GM10266 (cell line): ENCODE data around the gene RRP1.

Source experiments
- DNase-seq: peaks from one replicate; pipeline ENCODE4 v3.0.0; 2012; ENCODE audit errors: extremely low spot score
- CTCF ChIP-seq: IDR thresholded peaks from 2 replicates; pipeline ENCODE4 v1.5.1; 2012; ENCODE audit warnings: mild to moderate bottlenecking, low read depth; ENCODE audit not compliant: control insufficient read depth, insufficient read depth; ENCODE audit errors: missing control alignments

The RRP1 gene

GRCh38 chr21:43760391-43760958, 28.9 kb upstream of the RRP1 start:
- no peak for TF ChIP-seq CTCF
- no peak for DNase-seq

- no peak for TF ChIP-seq CTCF
- DNase-seq = no peak
Observed at GRCh38 chr21:43761886-43762285, 27.5 kb upstream of the RRP1 start.

GRCh38 chr21:43762303-43763128, 26.9 kb upstream of the RRP1 start:
- TF ChIP-seq CTCF = no peak

GRCh38 chr21:43763901-43764523, 25.4 kb upstream of the RRP1 start:
- TF ChIP-seq CTCF = no peak
- DNase-seq = no peak

More at GRCh38 chr21:43762303-43763128, 26.9 kb upstream of the RRP1 start:
- DNase-seq = no peak

GRCh38 chr21:43764576-43765495, 24.5 kb upstream of the RRP1 start:
- DNase-seq = no peak

GRCh38 chr21:43766734-43767497, 22.5 kb upstream of the RRP1 start:
- TF ChIP-seq CTCF = no peak
- DNase-seq = no peak

More at GRCh38 chr21:43764576-43765495, 24.5 kb upstream of the RRP1 start:
- no peak for TF ChIP-seq CTCF
